HG03097 (cell line): ENCODE measurements around the gene GPANK1.
A peak's percentile ranks its signal among the peaks of the same experiment; 100 is the strongest.

Experiments used
- ATAC-seq: cut with Tn5 transposase; IDR thresholded peaks from one replicate; pipeline ENCODE4 v1.9.1; 2021; ENCODE audit not compliant: unreplicated experiment, low FRiP score

GPANK1 gene

DNA sequence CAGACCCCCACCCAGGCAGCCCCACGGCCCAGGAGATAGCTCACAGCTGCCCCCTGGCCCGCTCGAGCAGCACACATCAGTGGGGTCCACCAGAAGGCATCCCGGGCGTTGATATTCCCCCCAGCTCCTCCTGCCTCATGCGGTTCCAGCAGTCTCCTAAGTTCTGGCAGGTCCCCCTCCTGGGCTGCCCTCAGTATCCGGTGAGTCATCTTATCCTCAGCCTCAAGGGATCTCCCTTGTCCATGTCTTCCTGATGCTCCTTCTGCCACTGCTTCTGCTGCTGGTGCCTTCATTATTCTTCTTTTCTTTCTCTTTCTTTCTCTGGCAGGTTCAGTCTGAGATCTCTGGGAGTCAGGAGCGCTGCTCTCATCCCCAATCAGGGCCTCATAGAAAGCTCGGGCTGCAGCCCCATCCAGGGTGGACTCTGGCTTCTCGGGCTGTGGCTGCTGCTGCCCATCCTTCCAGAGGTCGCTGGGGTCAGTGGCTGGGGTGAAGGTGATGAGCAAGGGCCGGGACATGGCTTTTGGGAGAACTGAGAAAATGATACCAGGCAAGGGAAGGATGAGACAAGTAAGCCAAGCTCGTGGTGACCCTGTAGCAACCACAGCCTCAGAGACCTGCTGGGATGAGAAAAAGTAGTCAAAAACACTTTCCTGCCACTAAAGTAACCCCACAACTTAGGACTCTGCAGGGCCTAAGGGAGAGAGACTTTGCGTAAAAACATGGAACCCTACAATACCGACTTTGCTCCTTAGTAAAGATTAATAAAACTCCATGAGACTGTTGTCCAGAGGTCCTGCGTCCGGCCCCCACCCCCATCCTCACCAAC is 622 bp downstream of the GPANK1 start:
- ATAC-seq, result no peak

DNA sequence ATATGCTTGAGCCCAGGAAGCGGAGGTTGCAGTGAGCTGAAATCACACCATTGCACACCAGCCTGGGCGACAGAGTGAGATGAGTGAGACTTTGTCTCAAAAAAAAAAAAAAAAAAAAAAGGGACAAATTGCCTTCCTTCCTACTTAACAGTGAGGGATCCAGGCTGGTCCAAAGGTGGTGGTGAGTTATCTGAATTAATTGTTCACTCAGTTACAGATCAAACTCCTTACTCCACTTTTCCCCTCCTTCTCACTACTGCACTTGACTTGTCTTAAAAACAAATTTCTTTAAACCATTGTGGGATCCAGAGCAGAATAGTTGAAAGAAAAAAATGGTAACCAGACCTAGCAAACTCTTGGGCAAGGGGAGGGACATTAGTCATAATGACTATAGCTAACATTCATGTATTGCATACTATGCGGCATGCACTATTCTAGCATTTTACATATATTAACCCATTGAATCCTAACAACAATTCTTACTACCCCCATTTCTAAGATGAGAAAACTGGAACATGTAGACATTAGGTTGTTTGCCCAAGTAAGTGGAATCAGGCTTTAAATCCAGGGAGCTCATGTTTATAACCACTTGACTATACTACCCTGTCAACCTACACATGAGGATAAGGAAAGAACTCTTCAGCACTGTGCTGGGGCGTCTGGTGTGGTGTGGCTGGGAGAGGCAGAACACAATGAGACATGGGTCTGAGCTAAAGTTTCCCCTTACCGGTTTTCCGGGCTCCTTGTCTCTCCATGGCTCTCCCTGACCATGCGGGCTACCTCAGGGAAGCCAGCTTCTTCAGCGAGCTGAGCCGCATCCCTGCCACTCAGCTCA is 1.5 kb downstream of the GPANK1 start:
- no peak for ATAC-seq

DNA sequence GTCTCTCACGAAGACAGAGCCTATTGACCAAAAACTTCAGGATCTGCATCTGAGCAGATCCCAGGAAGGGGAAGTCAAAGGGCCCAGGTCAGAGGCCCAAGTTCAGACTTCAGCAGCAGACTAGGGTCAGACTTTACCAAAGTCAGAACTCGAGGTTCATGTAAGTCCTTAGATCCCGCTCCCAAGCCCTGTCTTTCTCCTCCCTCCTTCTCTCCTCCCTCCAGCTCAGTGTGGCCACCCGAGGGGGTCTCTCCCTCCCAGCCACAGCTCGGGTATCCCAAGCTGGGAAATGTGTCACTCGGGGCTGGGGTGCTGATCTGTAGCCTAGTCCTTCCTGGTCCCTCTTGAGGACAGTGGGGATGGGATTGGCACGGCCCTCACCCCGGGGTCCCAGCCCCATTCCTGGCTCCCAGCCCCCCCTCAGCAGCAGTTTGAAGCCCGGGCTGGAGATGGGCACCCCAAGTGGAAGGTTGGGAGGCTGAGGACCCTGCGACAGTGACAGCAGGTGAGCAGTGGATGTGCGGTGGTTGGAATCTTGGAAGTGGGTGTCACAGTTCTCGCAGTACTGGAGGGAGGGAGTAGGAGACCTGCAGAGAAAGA is 2.6 kb downstream of the GPANK1 start:
- no peak for ATAC-seq

DNA sequence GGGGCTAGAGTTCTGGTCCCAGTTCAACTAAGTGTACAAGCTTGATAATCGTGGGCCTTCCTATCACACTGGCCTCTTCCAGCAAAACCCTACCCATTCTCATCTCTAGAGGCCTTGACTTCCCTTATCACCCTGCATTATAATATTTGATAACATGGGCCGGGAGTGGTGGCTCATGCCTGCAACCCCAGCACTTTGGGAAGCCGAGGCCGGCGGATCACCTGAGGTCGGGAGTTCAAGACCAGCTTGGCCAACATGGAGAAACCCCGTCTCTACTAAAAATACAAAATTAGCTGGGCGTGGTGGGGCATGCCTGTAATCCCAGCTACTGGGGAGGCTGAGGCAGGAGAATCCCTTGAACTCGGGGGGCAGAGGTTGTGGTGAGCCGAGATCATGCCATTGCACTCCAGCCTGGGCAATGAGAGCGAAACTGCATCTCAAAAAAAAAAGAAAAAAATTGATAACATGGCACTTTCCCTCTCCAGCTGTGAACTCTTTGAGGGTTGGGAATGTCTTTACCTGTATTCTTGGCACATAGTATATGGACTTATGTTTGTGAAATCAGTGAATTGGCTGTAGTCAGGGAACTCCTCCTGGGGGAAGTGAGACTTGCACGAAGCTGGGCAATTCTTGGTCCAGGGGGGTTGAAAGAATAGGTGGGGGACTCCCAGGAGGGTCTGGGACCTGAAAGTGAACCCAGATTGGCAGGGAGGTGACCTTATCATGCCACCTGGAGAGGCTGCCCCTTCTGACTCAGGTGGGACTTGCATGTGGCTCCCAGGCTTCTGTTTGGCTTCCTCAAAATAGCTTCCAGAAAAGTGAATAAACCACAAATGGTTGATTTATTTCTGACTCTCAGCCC is 3.3 kb downstream of the GPANK1 start:
- no peak for ATAC-seq

DNA sequence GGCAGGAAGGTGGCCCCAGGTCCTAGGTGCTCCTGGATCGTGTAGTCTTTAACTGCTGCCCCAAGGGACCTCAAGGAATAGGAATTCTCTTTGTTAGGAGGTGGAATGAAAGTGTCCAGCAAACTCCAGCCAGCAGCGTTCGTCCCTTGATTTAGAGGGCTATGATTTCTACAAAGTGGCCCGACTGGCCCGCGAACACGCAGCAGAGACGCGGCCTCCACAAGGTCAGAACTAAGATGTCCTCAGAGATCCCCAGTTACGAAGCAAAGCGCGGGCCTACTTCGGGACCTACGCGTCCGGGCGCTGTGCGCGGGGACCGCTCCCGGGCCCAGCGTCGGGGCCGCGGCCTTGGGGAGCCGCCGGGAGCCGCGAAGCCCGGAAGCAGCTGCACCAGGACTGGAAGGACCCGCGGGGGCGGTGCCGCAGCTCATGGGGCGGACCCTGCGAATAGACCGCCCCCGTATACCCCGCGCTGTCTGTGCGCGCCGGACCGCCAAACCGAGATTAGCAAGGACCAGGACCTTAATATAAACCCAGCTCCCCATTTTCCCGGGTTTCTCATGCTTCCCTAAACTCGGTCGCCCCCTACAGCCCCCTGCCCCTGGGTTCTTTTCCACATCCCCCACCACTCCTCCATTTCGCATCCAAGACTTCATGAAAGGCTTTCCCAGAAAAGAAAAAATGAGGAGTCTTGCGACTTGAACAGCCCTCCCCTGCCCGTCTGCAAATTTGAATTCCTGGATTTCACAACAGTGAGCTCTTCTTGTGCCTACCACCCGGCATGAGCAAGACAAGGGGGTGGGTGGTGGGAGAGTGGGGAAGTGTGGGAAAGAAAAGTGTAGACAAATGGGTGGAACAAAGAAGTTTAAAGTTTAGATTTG is 4.2 kb downstream of the GPANK1 start, which contains the start of gene C6orf47:
Gene C6orf47 (minus strand): TSS at position 398 of the 881 bp plus-strand sequence. CDS start 831 bp downstream, outside the sequence.
- ATAC-seq, result peak; percentile 31

DNA sequence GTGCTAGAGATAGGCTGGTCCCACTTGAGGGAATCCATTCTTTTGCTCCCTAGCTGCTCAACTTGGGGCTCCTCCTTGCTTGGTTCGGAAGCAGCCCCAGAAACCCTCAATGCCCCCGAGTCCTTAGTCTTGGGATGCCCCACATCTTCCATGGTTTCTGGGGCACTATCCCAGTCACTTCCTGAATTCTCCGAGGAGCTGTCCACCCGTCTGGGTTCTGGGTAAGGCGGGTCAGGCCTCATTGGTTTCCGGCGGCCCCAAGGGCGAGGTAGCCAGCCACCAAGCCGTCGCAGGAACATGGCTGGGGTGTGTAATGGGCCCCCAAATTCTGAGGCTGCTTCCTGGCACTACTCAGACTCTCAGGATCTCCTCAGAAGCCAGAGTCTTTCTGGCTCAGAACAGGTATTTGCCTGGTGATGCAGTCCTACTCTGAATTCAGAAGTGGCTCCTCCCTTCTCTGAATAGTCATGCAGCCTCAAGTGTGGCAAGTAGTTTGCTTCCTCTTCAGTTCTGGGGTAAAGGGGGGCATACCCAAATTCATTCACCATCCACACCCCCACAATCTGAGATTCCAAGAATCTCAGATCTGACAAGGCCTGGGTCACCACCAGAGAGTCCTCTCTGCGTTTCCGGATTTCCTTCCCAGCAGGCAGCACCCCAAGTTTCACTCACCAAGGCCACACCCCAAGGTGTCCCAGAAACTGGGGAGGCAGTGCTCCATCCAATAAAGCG is 5.0 kb downstream of the GPANK1 start:
- ATAC-seq, result no peak

DNA sequence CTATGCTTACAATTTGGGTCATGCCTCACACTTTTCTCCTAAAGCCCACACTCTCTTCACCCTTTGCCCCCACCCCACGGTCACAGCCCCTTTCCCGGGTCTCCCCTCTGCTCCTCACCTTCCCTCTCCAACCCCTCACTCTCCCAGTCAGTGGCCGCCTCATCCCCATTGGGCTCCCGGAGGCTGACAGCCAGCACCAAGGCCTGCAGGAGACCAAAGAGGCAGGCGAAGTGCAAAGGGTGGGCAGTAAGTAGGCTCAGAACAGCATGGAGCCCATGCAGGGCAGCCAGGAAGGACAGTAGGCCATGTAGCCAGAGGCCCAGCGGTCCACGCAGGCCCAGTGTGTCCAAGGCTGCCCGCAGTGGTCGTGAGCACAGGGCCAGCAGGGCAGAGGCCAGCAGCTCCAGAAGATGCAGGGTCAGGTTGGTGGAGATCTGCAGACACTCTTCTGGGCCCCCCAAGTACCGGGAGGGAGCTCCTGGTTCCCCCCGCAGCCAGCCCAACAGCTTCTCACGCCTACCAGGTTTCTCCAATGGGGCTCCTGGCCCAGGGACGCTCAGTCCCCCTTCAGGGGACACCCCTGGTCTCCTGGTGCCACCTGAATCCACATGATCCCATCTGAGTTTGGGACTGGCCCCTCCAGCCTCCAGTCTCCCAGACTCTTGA is 5.7 kb downstream of the GPANK1 start:
- no peak for ATAC-seq

DNA sequence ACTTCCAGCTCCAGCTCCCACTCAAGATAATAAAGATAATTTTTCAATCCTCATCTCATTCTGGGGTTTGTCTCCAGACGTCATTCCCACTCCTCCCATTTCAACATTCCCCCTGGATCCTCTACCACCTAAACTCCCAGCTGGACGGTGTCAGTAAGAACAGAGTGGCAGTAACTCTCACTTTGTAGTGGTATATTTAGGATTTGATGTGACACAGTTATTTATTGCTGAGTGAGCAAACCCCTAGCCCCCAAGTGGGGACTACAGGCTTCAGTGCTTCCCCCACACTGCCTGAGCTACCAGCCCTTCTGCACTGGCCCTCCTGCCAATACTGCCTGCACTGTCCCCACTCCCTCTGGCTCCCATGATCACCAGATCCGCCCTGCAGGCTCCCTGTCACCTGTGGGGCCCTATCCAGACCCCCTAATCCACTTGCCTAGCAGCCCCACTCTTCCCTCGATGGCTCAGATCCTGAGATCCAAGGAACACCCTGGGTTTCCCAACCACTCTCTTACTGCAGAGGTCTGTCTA is 6.6 kb downstream of the GPANK1 start:
- ATAC-seq, result no peak

DNA sequence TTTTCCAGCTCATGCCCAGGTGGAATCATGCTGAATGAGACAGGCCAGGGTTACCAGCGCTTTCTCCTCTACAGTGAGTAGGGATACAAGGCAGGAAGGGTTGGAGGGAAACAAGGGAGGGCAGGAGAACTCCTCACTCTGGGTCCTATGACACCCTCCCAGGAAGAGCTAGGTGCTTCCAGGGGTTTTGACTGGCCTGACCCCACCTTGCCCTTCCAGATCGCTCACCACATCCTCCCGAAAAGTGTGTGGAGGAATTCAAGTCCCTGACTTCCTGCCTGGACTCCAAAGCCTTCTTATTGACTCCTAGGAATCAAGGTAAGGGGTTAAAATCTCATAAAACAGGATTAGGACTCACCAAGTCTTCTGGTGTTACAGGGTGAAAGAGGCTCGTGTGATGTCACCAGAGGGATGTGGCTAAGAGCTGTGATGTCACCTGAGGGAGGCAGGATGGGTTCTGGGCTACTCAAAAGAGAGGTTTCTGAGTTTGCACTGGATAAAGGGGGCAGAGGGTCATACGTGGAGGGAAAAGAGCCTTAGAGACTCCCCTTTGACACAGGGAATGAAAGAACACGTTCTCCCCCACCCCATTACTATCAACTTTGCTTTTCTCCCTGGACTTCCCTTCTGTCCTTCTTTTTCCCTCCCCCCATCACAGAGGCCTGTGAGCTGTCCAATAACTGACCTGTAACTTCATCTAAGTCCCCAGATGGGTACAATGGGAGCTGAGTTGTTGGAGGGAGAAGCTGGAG is 7.2 kb downstream of the GPANK1 start:
- ATAC-seq, result no peak

DNA sequence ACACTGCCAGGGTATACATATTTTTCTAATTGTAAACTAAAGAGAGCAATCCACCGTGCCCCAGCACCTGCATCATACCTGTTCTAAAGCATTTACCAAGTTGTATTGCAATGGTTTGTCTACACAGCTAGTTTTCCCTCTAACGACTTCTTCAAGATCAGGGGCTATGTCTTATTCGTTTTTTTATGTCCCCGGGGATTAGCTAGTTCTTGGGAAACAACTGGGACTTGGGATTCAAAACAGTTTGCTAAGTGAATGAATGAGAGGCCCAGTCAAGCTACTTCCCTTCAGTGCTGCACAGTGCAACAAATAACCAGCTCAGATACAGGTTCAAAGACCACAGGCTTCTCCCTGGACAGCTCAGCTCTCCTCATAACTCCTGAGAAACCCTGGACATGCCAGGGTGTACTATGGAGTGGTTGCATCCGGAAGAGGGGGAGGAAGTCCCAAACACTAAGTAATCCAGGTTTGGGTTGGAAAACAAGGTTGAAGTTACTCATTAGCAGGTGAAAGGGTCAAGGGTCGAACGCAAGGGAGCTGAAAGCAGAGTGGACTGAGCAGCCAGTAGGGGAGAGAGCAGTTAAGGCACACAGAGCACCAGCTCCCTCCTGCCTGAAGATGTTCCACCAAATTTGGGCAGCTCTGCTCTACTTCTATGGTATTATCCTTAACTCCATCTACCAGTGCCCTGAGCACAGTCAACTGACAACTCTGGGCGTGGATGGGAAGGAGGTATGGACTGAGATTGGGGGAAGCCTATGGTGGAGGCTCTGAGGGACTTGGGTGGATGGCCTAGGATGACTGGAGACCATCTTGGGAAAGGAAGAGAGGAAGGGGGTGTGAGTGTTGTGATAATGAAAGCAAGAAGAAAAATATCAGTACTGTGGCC is 9.2 kb downstream of the GPANK1 start, which contains the start of gene APOM:
Gene APOM (plus strand): TSS at position 546 of the 889 bp plus-strand sequence. CDS start 73 bp downstream, at position 619.
- no peak for ATAC-seq

DNA sequence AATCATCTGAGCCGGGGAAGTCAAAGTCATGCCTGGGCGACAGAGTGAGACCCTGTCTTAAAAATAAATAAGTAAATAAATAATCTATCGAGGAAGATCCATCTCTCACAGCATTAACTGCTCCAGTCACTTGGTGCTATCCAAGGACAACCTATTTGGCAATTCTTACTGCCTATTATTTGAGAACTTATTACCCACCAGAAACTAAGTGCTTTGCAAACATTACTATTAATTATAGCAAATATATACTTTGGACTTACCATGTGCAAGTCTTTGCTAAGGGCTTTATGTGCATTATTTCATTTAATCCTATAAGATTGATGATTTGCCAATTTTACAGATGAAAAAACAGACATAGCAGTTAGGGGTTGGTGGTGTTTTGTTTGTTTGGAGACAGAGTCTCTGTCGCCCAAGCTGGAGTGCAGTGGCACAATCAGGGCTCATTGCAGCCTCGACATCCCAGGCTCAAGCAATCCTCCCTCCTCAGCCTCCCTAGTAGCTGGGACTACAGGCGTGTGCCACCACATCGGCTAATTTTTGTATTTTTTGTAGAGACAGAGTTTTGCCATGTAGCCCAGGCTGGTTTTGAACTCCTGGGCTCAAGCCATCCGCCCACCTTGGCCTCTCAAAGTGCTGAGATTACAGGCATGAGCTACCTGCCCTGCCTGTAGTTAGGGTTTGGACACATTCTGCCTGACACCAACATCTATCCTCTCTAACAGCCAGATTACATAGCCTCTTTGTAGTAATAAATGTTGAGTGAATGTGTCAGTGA is 10.0 kb downstream of the GPANK1 start:
- no peak for ATAC-seq

DNA sequence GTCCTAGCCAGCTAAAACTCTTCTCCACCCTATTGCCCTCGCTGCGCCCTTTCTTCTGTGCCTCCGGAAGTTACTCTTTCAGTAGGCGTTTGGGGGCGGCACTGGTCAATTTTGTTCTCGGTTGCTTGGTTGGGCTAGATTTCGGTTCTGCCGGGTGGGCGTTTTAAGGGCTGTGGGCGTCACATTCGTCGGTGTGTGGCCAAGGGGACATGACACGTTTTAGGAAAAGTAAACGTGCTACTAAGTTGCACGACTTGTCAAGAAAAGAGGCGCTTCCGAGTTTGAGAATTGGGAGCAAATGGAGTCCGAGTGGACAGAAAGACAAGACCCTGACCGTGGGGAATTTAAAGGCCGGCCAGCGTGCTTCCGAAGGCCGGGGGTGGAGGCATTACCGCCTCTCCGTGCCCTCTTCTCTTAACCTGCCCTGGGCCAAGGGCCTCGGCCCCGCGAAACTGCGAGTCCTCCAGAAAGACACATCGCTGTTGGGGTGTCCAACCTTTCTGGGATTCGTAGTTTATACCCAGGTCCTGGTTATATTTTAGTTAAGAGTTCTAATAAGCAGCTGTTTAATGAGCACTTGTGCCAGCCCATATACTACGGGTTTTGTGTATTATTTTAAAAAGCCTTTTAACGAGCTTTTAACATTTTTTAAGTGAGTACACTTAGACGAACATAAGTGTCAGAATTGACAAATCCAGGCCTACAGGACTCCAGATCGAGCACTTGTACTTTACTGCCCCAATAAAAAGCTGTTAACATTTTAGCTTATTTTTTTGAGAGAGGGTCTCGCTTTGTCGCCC is 11.7 kb downstream of the GPANK1 start:
- ATAC-seq, result peak; percentile 52

DNA sequence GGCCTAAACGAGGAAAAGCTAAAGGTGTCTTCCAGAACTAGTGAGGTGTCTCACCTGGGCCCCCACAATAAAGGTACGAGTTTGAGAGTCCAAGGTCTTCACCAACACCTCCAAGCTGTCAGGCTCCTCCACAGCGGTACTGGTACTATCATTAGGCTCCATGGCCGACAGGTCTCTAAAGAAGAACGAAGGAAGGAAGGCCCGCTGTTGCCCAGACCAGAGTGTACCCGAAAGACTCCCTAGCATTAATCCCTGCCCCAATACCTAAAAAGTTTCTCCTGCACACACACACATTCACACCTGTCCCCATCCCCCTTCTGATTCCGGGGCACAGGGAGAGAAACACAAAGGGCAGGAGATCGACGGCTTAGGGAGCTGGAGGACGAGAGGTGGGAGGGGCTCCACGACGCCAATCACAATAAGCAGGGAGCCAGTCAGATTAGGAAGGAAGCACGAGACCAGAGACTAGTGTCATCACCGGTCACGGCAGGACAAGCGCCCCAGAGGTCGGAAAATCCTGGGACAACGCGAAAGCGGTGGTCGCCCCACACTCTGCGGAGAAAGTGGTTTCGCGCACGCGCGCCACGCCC is 13.1 kb downstream of the GPANK1 start:
- ATAC-seq, result peak; percentile 19

DNA sequence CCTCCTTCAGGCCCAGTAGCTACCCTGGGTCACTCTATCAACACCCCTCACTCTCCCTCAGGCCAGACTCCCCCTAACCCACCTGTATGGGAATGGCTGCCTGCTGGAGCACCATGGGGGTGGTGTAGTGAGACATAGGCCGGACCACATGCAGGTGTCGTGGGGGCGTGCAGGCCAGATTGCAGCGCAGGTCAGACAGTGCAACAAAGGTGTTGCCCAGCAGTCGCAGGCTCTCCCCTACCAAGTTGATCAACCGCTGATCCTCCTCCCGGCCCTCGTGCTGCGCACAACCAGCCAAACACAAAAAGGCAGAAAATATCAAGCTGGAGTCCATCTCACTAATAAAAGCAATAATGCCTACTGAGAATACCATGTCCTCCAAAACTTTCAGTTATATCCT is 19.5 kb downstream of the GPANK1 start:
- no peak for ATAC-seq
